B cell (primary cell): ENCODE results near the gene ZNF652. TPM values are rescaled to one million over a fixed set of nuclear protein-coding genes. Genes with fewer than 3 reads are reported as not detected.

Experiments
- ATAC-seq: fragments of 200-7000 bp; cut with Tn5 transposase; one replicate; pipeline ENCODE4 v1.10.0; 2021; ENCODE audit warnings: low read depth, mild to moderate bottlenecking, moderate number of reproducible peaks, moderate library complexity
- CTCF ChIA-PET: fragments of 350-600 bp; sonication (Branson Sonifier 250); formaldehyde crosslinking; loops from one replicate; lab custom pipeline; 2021; ENCODE audit warnings: antibody characterized with exemption, inconsistent platforms; lab: Charles Lee
- POLR2A ChIA-PET: fragments of 350-600 bp; sonication (Branson Sonifier 250); formaldehyde crosslinking; loops from one replicate; lab custom pipeline; 2021; ENCODE audit warnings: antibody characterized with exemption; lab: Charles Lee
- DNase-seq: peaks from one replicate; pipeline ENCODE4 v3.0.0; 2013
- H2AFZ ChIP-seq: 2 replicates; pipeline ENCODE4 v1.6.1; 2012; ENCODE audit warnings: mild to moderate bottlenecking, low read depth, low read length; ENCODE audit not compliant: insufficient read depth, poor library complexity, severe bottlenecking
- H3K27ac ChIP-seq, 2 donors: 1 replicate in 1 of 2; 2 replicates in 1 of 2; pipeline ENCODE4 v1.5.1; 2012 to 2013; ENCODE audit warnings: low read length in 2 of 2, mild to moderate bottlenecking in 2 of 2, moderate library complexity in 1 of 2
- H3K27me3 ChIP-seq, 4 experiments: fragments of 200-600 bp in 1 of 4; sonication (generic) in 1 of 4; replicated peaks in 1 of 4; 1 replicate in 2 of 4; 2 replicates in 2 of 4; pipeline versions ENCODE4 v1.6.1 to v1.7.0; 2013 to 2016; ENCODE audit warnings: low read length in 3 of 4, mild to moderate bottlenecking in 2 of 4, mixed read lengths in 1 of 4, moderate library complexity in 1 of 4; ENCODE audit not compliant: insufficient read depth in 4 of 4, control insufficient read depth in 3 of 4; ENCODE audit errors: control extremely low read depth in 1 of 4
- H3K36me3 ChIP-seq, 2 experiments: replicated peaks in 1 of 2; 1 replicate in 1 of 2; 2 replicates in 1 of 2; pipeline versions ENCODE4 v1.6.1 to v1.7.1; 2013; ENCODE audit warnings: low read length in 1 of 2; ENCODE audit not compliant: insufficient read depth in 2 of 2, control insufficient read depth in 1 of 2; ENCODE audit errors: control extremely low read depth in 1 of 2, extremely low read depth in 1 of 2
- H3K4me1 ChIP-seq, 2 donors: fragments of 200-600 bp in 1 of 2; sonication (generic) in 1 of 2; 1 replicate in 1 of 2; 2 replicates in 1 of 2; pipeline versions ENCODE4 v1.5.1 to v1.6.1; 2013 to 2017; ENCODE audit warnings: low read length in 2 of 2; ENCODE audit not compliant: control insufficient read depth in 2 of 2, insufficient read depth in 2 of 2
- H3K4me2 ChIP-seq: replicated peaks from 2 replicates; pipeline ENCODE3; 2012; ENCODE audit warnings: mild to moderate bottlenecking, low read depth, low read length; ENCODE audit not compliant: poor library complexity, severe bottlenecking
- H3K4me3 ChIP-seq, 5 experiments: fragments of 200-600 bp in 1 of 5; sonication (generic) in 1 of 5; 1 replicate in 3 of 5; 2 replicates in 2 of 5; pipeline versions ENCODE4 v1.5.1 to v1.7.0; 2011 to 2016; ENCODE audit warnings: low read length in 4 of 5, mild to moderate bottlenecking in 4 of 5, low read depth in 2 of 5, control low read depth in 1 of 5, moderate library complexity in 1 of 5; ENCODE audit not compliant: insufficient read depth in 1 of 5; ENCODE audit errors: control extremely low read depth in 1 of 5, extremely low read depth in 1 of 5
- H3K79me2 ChIP-seq: fragments of 200-600 bp; sonication (generic); one replicate; pipeline ENCODE4 v1.6.0; 2016; ENCODE audit warnings: low read length; ENCODE audit not compliant: control insufficient read depth, insufficient read depth
- H3K9ac ChIP-seq: fragments of 200-600 bp; sonication (generic); 2 replicates; pipeline ENCODE4 v1.6.1; 2017; ENCODE audit warnings: mild to moderate bottlenecking, low read length, moderate library complexity
- H3K9me3 ChIP-seq, 3 donors: one replicate each; pipeline versions ENCODE4 v1.6.1 to v1.7.1; 2013; ENCODE audit warnings: low read length in 2 of 3; ENCODE audit not compliant: control insufficient read depth in 2 of 3, insufficient read depth in 1 of 3; ENCODE audit errors: control extremely low read depth in 1 of 3
- H4K20me1 ChIP-seq: 2 replicates; pipeline ENCODE4 v1.6.0; 2012; ENCODE audit warnings: mild to moderate bottlenecking, low read length; ENCODE audit not compliant: insufficient read depth, control insufficient read depth, poor library complexity, severe bottlenecking
- H3K27ac Mint-ChIP-seq: one replicate; pipeline ENCODE4 v1.8.0; 2021; ENCODE audit warnings: mixed read lengths
- H3K27me3 Mint-ChIP-seq: one replicate; pipeline ENCODE4 v1.8.0; 2021; ENCODE audit warnings: mixed read lengths
- H3K4me1 Mint-ChIP-seq: one replicate; pipeline ENCODE4 v1.8.0; 2021; ENCODE audit warnings: mixed read lengths
- H3K4me3 Mint-ChIP-seq: one replicate; pipeline ENCODE4 v1.8.0; 2021; ENCODE audit warnings: mixed read lengths
- H3K9me3 Mint-ChIP-seq: one replicate; pipeline ENCODE4 v1.8.0; 2022; ENCODE audit warnings: mixed read lengths; ENCODE audit not compliant: insufficient read depth
- CTCF ChIP-seq: fragments of 200-600 bp; IDR thresholded peaks from one replicate; pipeline ENCODE4 v1.8.0; 2022; ENCODE audit warnings: antibody characterized with exemption, mild to moderate bottlenecking
- EZH2 ChIP-seq: IDR thresholded peaks from 2 replicates; pipeline ENCODE4 v1.6.1; 2012; ENCODE audit warnings: borderline replicate concordance, low read depth, mild to moderate bottlenecking, moderate library complexity, low read length; ENCODE audit not compliant: insufficient read depth, poor library complexity, severe bottlenecking
- WGBS: methylation state at CpG from one replicate; pipeline ENCODE4 v1.1.5; 2013; ENCODE audit warnings: missing lambda C conversion rate; ENCODE audit not compliant: insufficient coverage; 5-methylcytosine and 5-hydroxymethylcytosine counted together
- intact Hi-C: fragments of 100-400 bp; cut with micrococcal nuclease; formaldehyde crosslinking; loops from one replicate; pipeline ENCODE4 v1.10.0; 2022
- polyA plus RNA-seq: library from polyadenylated mRNA; depleted of rRNA; stranded (reverse); fragments of >200 nt; gene quantifications from 2 replicates; pipeline ENCODE4 v1.2.3, GENCODE V29; 2012
- total RNA-seq, 2 donors: library from RNA; stranded (reverse); fragments of 120-200 nt in 1 of 2; gene quantifications; 1 replicate in 1 of 2; 2 replicates in 1 of 2; pipeline versions ENCODE4 v1.2.3 to v1.2.4, GENCODE V29; 2013 to 2022

ZNF652 gene
- total and polyA plus RNA-seq, 2 donors (not counting 1 experiment from before 2014, with no cell fraction given), result 19.4 to 86.2 TPM

DNA sequence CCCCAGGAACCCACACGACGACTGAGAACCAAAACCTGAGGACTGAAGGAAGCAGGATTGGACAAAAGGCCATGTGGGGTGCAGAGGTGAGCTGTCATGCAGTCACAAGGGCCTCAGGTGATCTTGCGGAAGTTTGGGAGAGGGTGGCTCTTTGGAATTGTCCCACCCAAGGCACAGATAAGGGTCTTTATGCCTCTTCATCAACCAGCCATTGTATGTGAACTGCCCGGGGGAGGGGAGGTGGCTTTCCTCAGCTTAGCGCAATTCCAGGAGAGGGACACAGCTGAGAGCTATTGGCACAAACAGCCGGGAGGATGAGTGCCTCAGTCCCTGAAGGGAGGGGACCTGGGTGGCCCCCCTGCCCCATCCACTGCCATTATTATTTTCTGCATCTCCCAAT, 76.3 kb downstream of the ZNF652 start:
- CTCF ChIA-PET, result interaction anchor here (0.9 to 1.2 kb wide), 2 partner anchors 105 to 122 kb away, joined by 3 read pairs; no protein-coding TSS in a partner anchor
- Histone ChIP-seq H3K36me3 (no peaks in the 10 kb centered on the region), H3K4me1 (no peaks in the 10 kb centered on the region), H3K4me3 (no peak overlapping the region), H3K9ac (no peak overlapping the region), H3K27ac (no peak overlapping the region), H3K9me3 (no peaks in the 10 kb centered on the region), H2AFZ (no peak overlapping the region), H4K20me1 (no peaks in the 10 kb centered on the region), H3K27me3 (no peaks in the 10 kb centered on the region), H3K79me2 (no peaks in the 10 kb centered on the region), H3K4me2 (no peak overlapping the region)
- no peak overlapping the region for H3K27ac Mint-ChIP-seq
- DNase-seq (no peak), ATAC-seq (no peak)
- H3K4me1 Mint-ChIP-seq, result no peaks in the 10 kb centered on the region
- intact Hi-C loops, result no loop called here
- 100% methylated on average over 5 of the region's 6 CpGs for WGBS
- TF ChIP-seq CTCF (no peak), EZH2 (no peak)
- H3K4me3 Mint-ChIP-seq, result no peak overlapping the region
- H3K9me3 Mint-ChIP-seq, result no peaks in the 10 kb centered on the region
- peaks cover 7% of the 10 kb centered on the region for H3K27me3 Mint-ChIP-seq
- POLR2A ChIA-PET, result no interaction called here

DNA sequence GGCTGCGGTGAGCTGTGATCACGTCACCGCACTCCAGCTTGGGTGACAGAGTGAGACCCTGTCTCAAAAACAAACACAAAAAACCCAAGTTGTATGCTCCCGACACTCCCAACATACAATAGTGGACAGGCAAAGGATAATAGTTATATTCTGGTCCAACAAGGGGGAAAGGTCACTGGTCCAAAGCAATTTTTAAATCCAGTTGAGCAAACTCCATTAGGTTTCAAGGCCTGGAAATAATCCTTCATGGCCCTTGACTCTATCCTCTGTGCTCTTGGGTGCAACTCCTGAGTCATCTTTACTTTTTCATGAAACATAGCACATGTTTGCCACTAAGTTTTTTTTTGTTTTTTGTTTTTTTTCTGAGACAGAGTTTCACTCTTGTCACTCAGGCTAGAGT, 81.1 kb downstream of the ZNF652 start:
- H3K4me2 ChIP-seq, result no peak overlapping the region
- no peaks in the 10 kb centered on the region for H3K79me2 ChIP-seq
- no peak overlapping the region for H2AFZ ChIP-seq
- TF ChIP-seq CTCF (no peak), EZH2 (no peak)
- no peaks in the 10 kb centered on the region for H3K4me1 Mint-ChIP-seq
- ATAC-seq (no peak), DNase-seq (no peak)
- 100% methylated on average over 1 of the region's 4 CpGs for WGBS
- no peaks in the 10 kb centered on the region for H3K4me1 ChIP-seq
- H3K27ac ChIP-seq, result no peak overlapping the region
- no peaks in the 10 kb centered on the region for H3K27me3 ChIP-seq
- intact Hi-C loops, result no loop called here
- CTCF ChIA-PET, result interaction anchor here (1.0 kb wide), 1 partner anchor 57 kb away, joined by 3 read pairs; no protein-coding TSS in a partner anchor
- no peak overlapping the region for H3K4me3 Mint-ChIP-seq
- H3K27me3 Mint-ChIP-seq, result peaks cover 11% of the 10 kb centered on the region
- POLR2A ChIA-PET, result no interaction called here
- no peaks in the 10 kb centered on the region for H3K36me3 ChIP-seq
- H4K20me1 ChIP-seq, result no peaks in the 10 kb centered on the region
- H3K9me3 Mint-ChIP-seq, result no peaks in the 10 kb centered on the region
- H3K9me3 ChIP-seq, result no peaks in the 10 kb centered on the region
- H3K27ac Mint-ChIP-seq, result no peak overlapping the region
- no peak overlapping the region for H3K9ac ChIP-seq
- H3K4me3 ChIP-seq, result no peak overlapping the region
